Activated T-helper 9 cell treated with anti-CD3 and anti-CD28 coated beads, Interleukin-2, amount 50 U/mL, for 16 hours (primary cell): ENCODE measurements around the gene INPPL1.
"Not testable (repeated sequence)": the region's sequence is repeated elsewhere in the genome, so short reads cannot be mapped to it uniquely, and the experiment has no call there.

Experiments used
- DNase-seq: peaks from one replicate; pipeline ENCODE4 v3.0.0-alpha.2; 2020; ENCODE audit warnings: low read depth

Gene INPPL1

GRCh38 chr11:72243173-72244059 is 18.8 kb downstream of the INPPL1 start:
- no peak for DNase-seq

- no peak for DNase-seq
Observed at GRCh38 chr11:72244060-72244360, 19.4 kb downstream of the INPPL1 start, which contains the start of gene PHOX2A. PHOX2A (minus strand) TSS chr11:72244176; CDS start chr11:72244004, 172 bp downstream.

- no peak for DNase-seq
Observed at GRCh38 chr11:72244361-72245262, 20.0 kb downstream of the INPPL1 start.

GRCh38 chr11:72245263-72245816 is 20.8 kb downstream of the INPPL1 start:
- no peak for DNase-seq

GRCh38 chr11:72247584-72247983 is 23.0 kb downstream of the INPPL1 start:
- DNase-seq, result no peak

- no peak for DNase-seq
Observed at GRCh38 chr11:72249961-72250360, 25.4 kb downstream of the INPPL1 start.

- no peak for DNase-seq
Observed at GRCh38 chr11:72250661-72251464, 26.3 kb downstream of the INPPL1 start.

GRCh38 chr11:72251614-72252013 is 27.0 kb downstream of the INPPL1 start:
- no peak for DNase-seq

GRCh38 chr11:72253392-72253791 is 28.8 kb downstream of the INPPL1 start:
- DNase-seq, result no peak

GRCh38 chr11:72254299-72254993 is 29.9 kb downstream of the INPPL1 start:
- no peak for DNase-seq

GRCh38 chr11:72257570-72257969 is 33.0 kb downstream of the INPPL1 start:
- DNase-seq, result no peak

GRCh38 chr11:72259490-72259889 is 34.9 kb downstream of the INPPL1 start:
- DNase-seq, result no peak

GRCh38 chr11:72260574-72260973 is 36.0 kb downstream of the INPPL1 start:
- no peak for DNase-seq

- no peak for DNase-seq
Observed at GRCh38 chr11:72263361-72263760, 38.8 kb downstream of the INPPL1 start.

GRCh38 chr11:72265951-72266350 is 41.4 kb downstream of the INPPL1 start:
- no peak for DNase-seq

- not testable (repeated sequence) for DNase-seq
Observed at GRCh38 chr11:72266960-72267359, 42.4 kb downstream of the INPPL1 start.

- no peak for DNase-seq
Observed at GRCh38 chr11:72267956-72268617, 43.5 kb downstream of the INPPL1 start.

- no peak for DNase-seq
Observed at GRCh38 chr11:72271980-72272379, 47.4 kb downstream of the INPPL1 start.

- no peak for DNase-seq
Observed at GRCh38 chr11:72274435-72274834, 49.9 kb downstream of the INPPL1 start.

- DNase-seq, result no peak
Observed at GRCh38 chr11:72278905-72279304, 54.3 kb downstream of the INPPL1 start.

GRCh38 chr11:72280037-72280436 is 55.5 kb downstream of the INPPL1 start:
- DNase-seq, result no peak
